K562 treated with DMSO at 1 percent for 24 hours (cell line): ENCODE data around the gene OGFOD3. TPM values are rescaled to one million over a fixed set of nuclear protein-coding genes. Genes with fewer than 3 reads are reported as not detected.

Experiments
- total RNA-seq: library from RNA; unstranded; fragments of 300-600 nt; gene quantifications from 2 replicates; pipeline ENCODE4 v1.2.3, GENCODE V29; 2022; ENCODE audit warnings: low read depth; ENCODE audit not compliant: insufficient read depth

OGFOD3 gene, protein sequence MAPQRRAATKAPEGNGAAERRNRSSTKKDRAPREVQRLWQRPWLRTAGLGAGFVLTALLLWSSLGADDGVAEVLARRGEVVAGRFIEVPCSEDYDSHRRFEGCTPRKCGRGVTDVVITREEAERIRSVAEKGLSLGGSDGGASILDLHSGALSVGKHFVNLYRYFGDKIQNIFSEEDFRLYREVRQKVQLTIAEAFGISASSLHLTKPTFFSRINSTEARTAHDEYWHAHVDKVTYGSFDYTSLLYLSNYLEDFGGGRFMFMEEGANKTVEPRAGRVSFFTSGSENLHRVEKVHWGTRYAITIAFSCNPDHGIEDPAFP
- 32.0 and 33.3 TPM in 2 replicates for total RNA-seq

DNA sequence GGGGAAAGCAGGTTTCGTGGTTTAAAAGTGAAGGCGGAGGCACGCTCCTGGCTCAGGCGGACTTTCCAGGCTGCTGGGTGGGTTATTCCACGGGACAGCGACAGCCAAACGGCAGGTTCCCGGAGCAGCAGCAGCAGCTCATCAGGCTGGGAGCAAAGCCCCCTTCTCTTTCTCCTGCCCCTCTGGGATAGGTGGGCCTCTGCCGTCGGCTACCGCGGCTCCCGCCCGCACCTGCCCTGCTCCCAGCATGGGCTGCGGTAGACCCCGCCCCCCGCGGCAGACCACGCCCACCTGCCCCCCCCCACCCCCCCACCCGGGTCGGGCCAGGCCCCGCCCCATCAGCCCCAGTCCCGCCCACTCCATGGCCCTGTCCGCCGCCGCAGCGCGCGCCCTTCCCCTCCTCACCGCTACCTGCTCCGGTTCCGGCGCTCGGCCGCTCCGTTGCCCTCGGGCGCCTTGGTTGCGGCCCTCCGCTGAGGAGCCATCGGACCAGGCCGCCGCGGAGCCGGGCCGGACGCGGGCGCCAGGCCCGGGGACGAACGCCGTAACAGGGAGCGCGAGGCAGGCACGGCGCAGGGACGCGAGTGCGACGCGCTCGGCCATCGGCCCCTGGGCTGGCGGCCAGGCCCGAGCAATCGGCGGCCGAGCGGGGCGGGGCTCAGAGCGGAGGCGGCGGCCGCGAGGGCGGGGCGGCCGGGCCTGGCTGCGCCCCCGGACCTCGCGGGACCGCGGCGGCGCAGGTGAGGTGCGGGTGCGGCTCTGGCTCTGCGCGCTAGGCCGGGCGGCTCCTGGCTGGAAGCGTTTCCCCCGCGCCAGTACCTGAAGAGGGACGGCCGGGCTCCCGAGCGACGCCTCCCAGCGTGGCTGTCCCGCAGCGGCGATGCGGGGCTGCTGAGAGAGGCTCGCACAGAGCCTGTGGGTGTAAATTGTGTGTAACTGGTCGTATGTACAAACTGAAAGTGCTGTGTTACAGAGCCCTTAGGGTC, at the start of gene OGFOD3, which contains the start of gene HEXD:
OGFOD3 (minus strand) TSS at position 586 of the 986 bp plus-strand sequence; CDS start at position 485, 101 bp downstream.
HEXD (plus strand) TSS at position 347 of the 986 bp plus-strand sequence. CDS start 1,453 bp downstream, outside the sequence.

DNA sequence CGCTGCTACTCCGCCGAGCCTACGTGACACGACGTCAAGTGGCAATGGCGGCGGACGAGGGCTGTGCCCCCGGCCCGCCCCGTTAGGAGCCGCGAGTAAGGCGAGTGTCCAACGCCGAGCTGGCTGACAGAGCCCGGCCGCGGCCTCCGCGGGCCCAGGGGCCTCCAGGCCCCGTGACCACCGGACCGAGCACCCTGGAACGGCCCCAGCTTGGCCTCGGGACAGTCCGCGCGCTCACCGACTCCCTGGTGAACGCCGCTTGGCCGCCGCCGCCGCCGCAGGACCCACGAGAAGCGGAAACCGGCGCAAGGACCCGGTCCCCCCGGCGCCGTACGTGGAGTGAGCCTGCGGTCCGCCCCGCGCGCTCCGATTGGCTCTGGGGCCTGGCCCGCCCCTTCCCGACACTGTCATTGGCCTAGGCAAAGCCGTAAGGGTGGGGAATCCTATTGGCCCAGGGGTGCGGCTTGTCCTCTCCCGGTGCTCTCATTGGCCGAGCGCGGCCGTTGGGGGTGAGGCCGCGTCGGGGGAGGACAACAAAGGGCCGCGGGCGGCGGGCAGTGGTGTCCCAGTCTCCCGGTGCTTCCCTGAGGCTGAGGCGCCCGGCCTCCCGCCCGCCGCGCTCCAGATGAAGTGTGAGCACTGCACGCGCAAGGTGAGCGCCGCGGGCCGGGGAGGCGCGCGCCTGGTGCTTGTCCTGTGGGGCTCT, 39.9 kb upstream of the OGFOD3 start, which contains the start of gene NARF:
NARF (plus strand) TSS at position 563 of the 706 bp plus-strand sequence; CDS start at position 626, 63 bp downstream.

DNA sequence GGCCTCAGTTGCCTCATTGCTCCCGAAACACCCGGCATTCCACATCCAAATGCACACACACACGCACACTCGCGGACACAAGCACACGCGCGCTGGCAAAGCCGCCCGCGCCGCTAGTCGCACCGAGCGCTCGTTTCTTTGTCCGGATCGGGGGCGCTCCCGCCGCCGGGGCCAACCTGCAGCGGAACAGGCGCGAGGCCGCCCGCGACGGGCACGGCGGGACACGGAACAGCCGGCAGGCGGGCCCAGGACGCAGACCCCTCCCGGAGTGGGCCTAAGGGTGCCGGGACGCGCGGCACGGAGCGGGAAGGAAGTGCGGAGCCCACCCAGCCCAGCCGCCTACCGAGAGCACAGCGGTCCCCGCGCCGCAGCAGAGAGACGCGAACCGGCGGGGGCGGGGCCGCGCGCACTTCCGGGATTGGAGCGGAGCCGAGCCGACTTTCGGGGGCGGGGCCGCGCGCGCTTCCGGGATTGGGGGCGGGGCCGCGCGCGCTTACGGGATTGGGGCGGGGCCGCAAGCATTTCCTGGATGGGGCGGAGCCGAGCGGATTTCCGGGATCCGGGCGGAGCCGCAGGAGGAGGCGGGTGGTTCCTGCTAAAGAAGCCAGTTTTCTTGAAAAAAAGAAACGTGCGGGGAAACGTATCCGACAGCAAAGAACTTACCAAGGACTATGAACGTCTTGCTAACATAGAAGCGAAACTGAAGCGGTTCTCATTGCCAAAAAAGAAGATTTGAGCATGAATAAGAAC, 32.1 kb upstream of the OGFOD3 start, which contains the start of gene CYBC1:
CYBC1 (minus strand) TSS at position 396 of the 750 bp plus-strand sequence. CDS start 1,498 bp downstream, outside the sequence.

DNA sequence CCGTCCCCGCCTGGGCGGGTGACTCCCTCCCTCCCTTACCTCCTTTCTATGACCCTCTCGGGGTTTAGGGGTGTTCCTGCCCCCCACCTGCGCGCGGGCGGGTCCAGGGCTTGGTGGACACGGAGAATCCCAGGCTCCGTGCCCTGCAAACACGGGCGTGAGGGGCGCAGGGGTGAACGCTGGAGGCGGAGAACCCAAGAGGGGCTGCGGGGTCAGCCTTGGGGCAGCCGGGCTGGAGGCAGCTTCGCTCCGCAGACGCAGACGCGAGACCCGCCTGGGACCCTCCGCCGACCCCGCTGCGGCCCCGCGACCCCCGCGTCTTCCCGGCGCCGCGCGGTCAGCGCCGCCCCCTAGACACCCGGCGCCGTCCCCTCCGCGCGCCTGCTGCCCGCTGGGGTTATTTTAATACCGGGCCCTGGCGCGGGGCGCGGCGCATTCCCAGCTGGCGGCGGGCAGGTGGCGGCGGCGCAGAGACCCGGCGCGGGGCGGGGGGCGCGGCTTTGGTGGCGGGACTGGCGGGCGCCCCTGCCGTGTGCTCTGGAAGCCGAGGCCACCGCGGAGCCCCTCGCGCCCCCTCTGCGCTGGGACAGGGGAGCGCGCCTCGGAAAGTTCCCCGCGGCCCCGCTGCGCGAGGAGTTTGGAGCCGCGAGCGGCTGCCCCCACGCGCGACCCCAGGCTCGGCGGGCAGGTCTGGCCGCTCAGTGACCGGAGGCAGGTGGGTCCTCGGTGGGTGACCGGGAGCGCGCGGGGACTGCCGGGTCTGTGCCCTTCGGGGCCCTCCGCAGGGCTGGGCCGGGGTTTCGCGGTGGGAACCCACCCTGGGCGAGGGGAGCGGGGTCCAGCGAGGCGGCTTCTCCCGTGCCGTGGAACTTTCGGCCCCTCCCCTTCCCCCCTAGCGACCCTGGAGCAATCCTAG, 46.8 kb downstream of the OGFOD3 start, which contains the start of gene UTS2R:
UTS2R (plus strand) TSS at position 433 of the 916 bp plus-strand sequence. CDS start 2,560 bp downstream, outside the sequence.

DNA sequence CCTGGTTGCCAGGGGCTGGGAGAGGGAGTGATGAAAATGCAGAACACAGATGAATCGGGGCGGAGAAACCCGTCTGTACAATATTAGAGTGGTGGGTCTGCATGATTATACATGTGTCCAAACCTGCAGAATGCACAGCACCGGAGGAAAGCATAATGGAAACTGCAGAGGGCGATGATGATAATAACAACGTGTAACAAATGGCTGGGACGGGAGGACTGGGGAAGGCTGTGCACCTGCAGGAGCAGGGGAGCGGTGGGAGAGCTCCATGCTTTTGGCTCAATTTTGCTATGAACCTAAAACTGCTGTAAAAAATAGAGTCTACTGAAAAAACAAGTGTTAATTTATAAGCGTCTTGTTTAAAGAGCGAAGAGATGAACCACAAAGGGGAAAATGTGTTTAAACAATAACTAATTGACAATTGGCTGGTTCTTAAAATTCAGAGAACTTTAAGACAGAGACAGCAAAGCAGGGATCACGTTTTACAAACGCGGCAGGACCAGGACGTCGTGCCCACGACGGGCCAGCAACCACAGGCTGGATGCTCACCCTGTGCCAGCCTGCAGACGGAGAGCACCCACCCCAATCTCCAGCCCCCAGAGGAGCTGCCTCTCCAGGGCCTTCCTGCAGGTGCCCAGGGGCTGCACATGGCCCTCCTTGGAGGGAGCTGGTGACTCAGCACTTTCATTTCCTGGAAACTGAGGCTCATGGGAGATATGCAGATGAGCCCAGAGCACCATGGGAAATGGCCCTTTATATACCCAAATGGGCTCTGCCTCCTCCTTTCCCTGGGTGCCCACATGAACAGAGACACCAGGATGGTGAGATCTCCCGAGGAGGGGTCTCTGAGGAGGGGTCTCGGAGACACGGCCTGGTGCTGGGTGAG, 59.7 kb downstream of the OGFOD3 start, which contains the start of gene TEX19:
TEX19 (plus strand) TSS at position 783 of the 886 bp plus-strand sequence. CDS start 2,904 bp downstream, outside the sequence.

Other genes with a start within 250 kb of the OGFOD3 start
- 13.4 and 16.2 TPM in 2 replicates for gene CCDC57, start 205.7 kb downstream of the OGFOD3 start, total RNA-seq
- 3.5 and 5.1 TPM in 2 replicates for gene SLC16A3, start 189.5 kb downstream of the OGFOD3 start, total RNA-seq
- 165 and 173 TPM in 2 replicates for gene CSNK1D, start 144.9 kb downstream of the OGFOD3 start, total RNA-seq
- gene CD7, start 101.0 kb downstream of the OGFOD3 start, total RNA-seq = not detected in 2 replicates
- not detected in 2 replicates for gene SECTM1, start 84.8 kb downstream of the OGFOD3 start, total RNA-seq
- 2.7 and 3.2 TPM in 2 replicates for gene TEX19, start 59.3 kb downstream of the OGFOD3 start, total RNA-seq
- gene UTS2R, start 46.8 kb downstream of the OGFOD3 start, total RNA-seq = 0.22 TPM in 1 of 2 replicates, not detected in the other
- gene HEXD, start 239 bp downstream of the OGFOD3 start, total RNA-seq = 33.6 and 44.4 TPM in 2 replicates
- 92.7 and 102 TPM in 2 replicates for gene CYBC1, start 32.2 kb upstream of the OGFOD3 start, total RNA-seq
- gene NARF, start 40.2 kb upstream of the OGFOD3 start, total RNA-seq = 354 and 357 TPM in 2 replicates
- gene FOXK2, start 101.1 kb upstream of the OGFOD3 start, total RNA-seq = 48.2 and 54.4 TPM in 2 replicates
- 34.3 and 36.9 TPM in 2 replicates for gene WDR45B, start 229.9 kb upstream of the OGFOD3 start, total RNA-seq